Activated gamma-delta T cell (primary cell): ENCODE measurements around the gene NBDY.
"Not testable (repeated sequence)": the region's sequence is repeated elsewhere in the genome, so short reads cannot be mapped to it uniquely, and the experiment has no call there.

Experiments
- DNase-seq: peaks from one replicate; lab custom pipeline; 2025; lab: John Stamatoyannopoulos, UW

Gene NBDY

GRCh38 chrX:56764153-56764974 lies 35.3 kb downstream of the NBDY start:
- no peak for DNase-seq

- DNase-seq, result no peak
Measured at GRCh38 chrX:56764975-56765791, 36.1 kb downstream of the NBDY start.

GRCh38 chrX:56765811-56766553 lies 36.9 kb downstream of the NBDY start:
- DNase-seq, result no peak

- DNase-seq, result no peak
Measured at GRCh38 chrX:56766554-56767347, 37.7 kb downstream of the NBDY start.

- not testable (repeated sequence) for DNase-seq
Measured at GRCh38 chrX:56767348-56768119, 38.5 kb downstream of the NBDY start.

GRCh38 chrX:56768120-56768660 lies 39.1 kb downstream of the NBDY start:
- DNase-seq, result not testable (repeated sequence)

- DNase-seq, result not testable (repeated sequence)
Measured at GRCh38 chrX:56772675-56773521, 43.9 kb downstream of the NBDY start.

- not testable (repeated sequence) for DNase-seq
Measured at GRCh38 chrX:56773522-56774060, 44.5 kb downstream of the NBDY start.

GRCh38 chrX:56778099-56778923 lies 49.3 kb downstream of the NBDY start:
- DNase-seq, result not testable (repeated sequence)

GRCh38 chrX:56778924-56779468 lies 50.0 kb downstream of the NBDY start:
- DNase-seq, result not testable (repeated sequence)

GRCh38 chrX:56780681-56781649 lies 51.9 kb downstream of the NBDY start:
- not testable (repeated sequence) for DNase-seq

GRCh38 chrX:56782352-56782751 lies 53.3 kb downstream of the NBDY start:
- DNase-seq, result no peak

- DNase-seq, result no peak
Measured at GRCh38 chrX:56782791-56783449, 53.9 kb downstream of the NBDY start.

- DNase-seq, result no peak
Measured at GRCh38 chrX:56783450-56783831, 54.4 kb downstream of the NBDY start.

GRCh38 chrX:56783996-56784620 lies 55.1 kb downstream of the NBDY start:
- no peak for DNase-seq

GRCh38 chrX:56784666-56785065 lies 55.6 kb downstream of the NBDY start:
- no peak for DNase-seq
